K562 (cell line): ENCODE results near the gene COG4. TPM values are rescaled to one million over a fixed set of nuclear protein-coding genes. Genes with fewer than 3 reads are reported as not detected.

Experiments used
- ATAC-seq: fragments of 200-7000 bp; cut with Tn5 transposase; 3 replicates; pipeline ENCODE4 v1.9.1; 2020; ENCODE audit warnings: moderate library complexity
- BruUV-seq: library from RNA; stranded (reverse); fragments of 400-500 nt; replicated peaks from 2 replicates; lab custom pipeline; 2021; lab: Mats Ljungman, UMichigan
- CTCF ChIA-PET: fragments of 300-600 bp; formaldehyde crosslinking; extraction: SDS; loops from one replicate; lab custom pipeline; 2021; ENCODE audit warnings: low intra/inter-chr PET ratio; lab: Yijun Ruan, JAX
- POLR2A ChIA-PET: fragments of 300-600, 350-650 bp; sonication (Branson Sonifier 250); formaldehyde crosslinking; extraction: SDS; loops from one replicate; lab custom pipeline; 2021; ENCODE audit warnings: antibody characterized with exemption, inconsistent platforms; lab: Yijun Ruan, JAX
- DNase-seq, 4 experiments: peaks; one replicate each; pipeline versions ENCODE4 v3.0.0 to v3.0.0-alpha.2; 2011 to 2018; ENCODE audit warnings: low spot score in 3 of 4, mixed read lengths in 3 of 4; ENCODE audit errors: extremely low read depth in 1 of 4
- FAIRE-seq: peaks from 2 replicates; lab custom pipeline; 2011; peaks lifted over from hg19 to GRCh38; lab: Jason Lieb, UNC
- H2AFZ ChIP-seq: 2 replicates; pipeline ENCODE4 v1.6.0; 2011; ENCODE audit warnings: low read depth, low read length, control low read depth, inconsistent platforms
- H3K27ac ChIP-seq: fragments of 200-600 bp; 3 replicates; pipeline ENCODE4 v1.8.0; 2011; ENCODE audit warnings: low read depth, mild to moderate bottlenecking, control low read depth, inconsistent platforms, low read length, moderate library complexity, mixed read lengths; ENCODE audit errors: extremely low read depth
- H3K27me3 ChIP-seq, 2 experiments: fragments of 300-600 bp in 1 of 2; 2 replicates in 1 of 2; 3 replicates in 1 of 2; pipeline versions ENCODE4 v1.6.0 to v1.8.0; 2011; ENCODE audit warnings: inconsistent platforms in 2 of 2, low read length in 2 of 2, mild to moderate bottlenecking in 1 of 2, mixed read lengths in 1 of 2, moderate library complexity in 1 of 2; ENCODE audit not compliant: control insufficient read depth in 2 of 2, insufficient read depth in 2 of 2
- H3K36me3 ChIP-seq: fragments of 300-600 bp; 3 replicates; pipeline ENCODE4 v1.8.0; 2011; ENCODE audit warnings: mild to moderate bottlenecking, low read length, inconsistent platforms; ENCODE audit not compliant: control insufficient read depth, insufficient read depth
- H3K4me1 ChIP-seq, 2 experiments: fragments of 200-600 bp in 1 of 2; replicated peaks in 1 of 2; 2 replicates in 1 of 2; 3 replicates in 1 of 2; pipeline versions ENCODE4 v1.5.1 to v1.8.0; 2011; ENCODE audit warnings: inconsistent platforms in 2 of 2, low read length in 2 of 2, mild to moderate bottlenecking in 1 of 2, mixed read lengths in 1 of 2, moderate library complexity in 1 of 2; ENCODE audit not compliant: control insufficient read depth in 2 of 2, insufficient read depth in 2 of 2
- H3K4me2 ChIP-seq: 2 replicates; pipeline ENCODE4 v1.6.1; 2011; ENCODE audit warnings: low read length, control low read depth, inconsistent platforms, mixed read lengths; ENCODE audit not compliant: insufficient read depth
- H3K4me3 ChIP-seq: fragments of 200-600 bp; sonication (generic), shearing (Covaris generic); 2 replicates; pipeline ENCODE4 v1.5.1; 2016; ENCODE audit warnings: control low read depth, inconsistent platforms
- H3K79me2 ChIP-seq: fragments of 200-600 bp; 3 replicates; pipeline ENCODE4 v1.8.0; 2011; ENCODE audit warnings: low read length, inconsistent platforms; ENCODE audit not compliant: control insufficient read depth, insufficient read depth
- H3K9ac ChIP-seq, 2 experiments: 2 replicates each; pipeline versions ENCODE4 v1.6.0 to v1.6.1; 2011; ENCODE audit warnings: low read depth in 2 of 2, low read length in 2 of 2, control low read depth in 1 of 2, inconsistent platforms in 1 of 2, mild to moderate bottlenecking in 1 of 2, mixed read lengths in 1 of 2; ENCODE audit not compliant: insufficient read depth in 1 of 2
- H3K9me1 ChIP-seq: one replicate; pipeline ENCODE4 v1.6.0; 2011; ENCODE audit warnings: inconsistent platforms, mild to moderate bottlenecking, low read length, moderate library complexity; ENCODE audit not compliant: control insufficient read depth, insufficient read depth
- H3K9me3 ChIP-seq: replicated peaks from 2 replicates; pipeline ENCODE4 v1.5.1; 2011; ENCODE audit warnings: low read depth, low read length, inconsistent platforms; ENCODE audit not compliant: control insufficient read depth, insufficient read depth
- H4K20me1 ChIP-seq: replicated peaks from 2 replicates; pipeline ENCODE4 v1.6.1; 2011; ENCODE audit warnings: low read length, inconsistent platforms, mixed read lengths; ENCODE audit not compliant: control insufficient read depth, insufficient read depth
- NCOA1 ChIP-seq: fragments of 450-650 bp; IDR thresholded peaks from 2 replicates; pipeline ENCODE4 v1.6.1; 2016; ENCODE audit warnings: low read depth
- PHB ChIP-seq: fragments of 250-450 bp; sonication (Bioruptor Pico); IDR thresholded peaks from 2 replicates; pipeline ENCODE4 v1.5.0; 2021
- POU5F1 ChIP-seq: fragments of 150-350 bp; IDR thresholded peaks from 2 replicates; pipeline ENCODE4 v1.6.1; 2014; ENCODE audit warnings: borderline replicate concordance, low read length, low read depth, mild to moderate bottlenecking; ENCODE audit not compliant: partially characterized antibody
- ZNF384 ChIP-seq: IDR thresholded peaks from 2 replicates; pipeline ENCODE4 v1.6.1; 2012; ENCODE audit warnings: low read depth, low read length, improper control_type of control experiment
- WGBS: fragments of 100-300 bp; shearing (Covaris generic); methylation state at CpG from one replicate; pipeline ENCODE4 v1.1.6; 2016; ENCODE audit warnings: low coverage, mixed read lengths; ENCODE audit not compliant: insufficient coverage; ENCODE audit errors: missing lambda C conversion rate; 5-methylcytosine and 5-hydroxymethylcytosine counted together
- in situ Hi-C: fragments of 300-500 bp; cut with MboI; formaldehyde crosslinking; loops from 4 replicates; pipeline ENCODE4 v1.15.0; 2018; ENCODE audit warnings: inconsistent platforms, mixed read lengths
- intact Hi-C: fragments of 100-400 bp; cut with micrococcal nuclease; formaldehyde crosslinking; loops from 2 replicates; pipeline ENCODE4 v1.14.2; 2022
- polyA plus RNA-seq, 8 experiments: library from polyadenylated mRNA; depleted of rRNA in 4 of 8; stranded (reverse) in 5 of 8; unstranded in 3 of 8; fragments of >200 nt; fragmentation: Nextera tagmentation in 2 of 8; fragmentation: Illumina TruSeq in 1 of 8; extraction: Ambion mirVana in 2 of 8; extraction: Trizol in 1 of 8; gene quantifications; 2 replicates each; pipeline versions ENCODE4 v1.2.1 to v1.2.3, GENCODE V29; 2011 to 2014; ENCODE audit warnings: inconsistent platforms in 1 of 8, missing spikeins in 1 of 8
- total RNA-seq, 7 experiments: library from RNA; depleted of rRNA in 6 of 7; stranded (reverse); fragments of >200 nt in 6 of 7; fragmentation: Illumina TruSeq in 2 of 7; extraction: Trizol in 2 of 7; gene quantifications; 2 replicates each; pipeline versions ENCODE4 v1.2.1 to v1.2.3, GENCODE V29; 2011 to 2021; ENCODE audit warnings: low replicate concordance in 1 of 7
- TF ChIP-seq, protein P1 (sequence below): fragments of 450-650 bp; formaldehyde crosslinking; IDR thresholded peaks from 2 replicates; pipeline ENCODE4 v1.4.0; 2022; ENCODE audit warnings: missing genetic modification characterization
- TF ChIP-seq, protein P2 (sequence below): fragments of 450-650 bp; conservative IDR thresholded peaks from 2 replicates; pipeline ENCODE4 v1.6.1; 2016; ENCODE audit warnings: missing genetic modification characterization, low read depth, mild to moderate bottlenecking, missing compliant biosample characterization, moderate library complexity

COG4 gene
- total and polyA plus RNA-seq, 9 of the 15 experiments (the other 6 are each of a cell fraction or from before 2014, with no cell fraction given), result 13.7 to 73.9 (median 44.2) TPM

DNA sequence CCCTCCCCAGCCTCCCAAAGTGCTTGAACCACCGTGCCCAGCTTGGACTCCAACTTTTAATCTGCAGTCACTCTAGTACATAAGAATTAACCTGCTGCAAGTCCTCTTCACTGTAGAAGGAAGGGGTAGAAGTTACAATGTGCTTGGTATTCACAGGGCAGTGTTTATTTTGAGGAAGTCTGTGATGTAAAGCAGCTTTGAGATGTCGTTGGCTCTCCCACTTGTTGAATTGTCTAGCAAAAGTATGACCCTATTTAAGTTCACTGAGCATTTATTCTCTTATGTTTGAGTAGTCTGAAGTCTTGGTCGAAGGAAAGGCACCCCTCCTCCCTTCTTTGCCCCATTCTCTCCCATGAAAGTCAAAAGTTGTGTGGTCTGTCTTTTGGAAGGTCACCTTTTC is 28.4 kb upstream of the COG4 start:
- peaks cover 27% of the 10 kb centered on the region for H4K20me1 ChIP-seq
- H3K27me3 ChIP-seq, result no peaks in the 10 kb centered on the region
- TF ChIP-seq, protein P1, sequence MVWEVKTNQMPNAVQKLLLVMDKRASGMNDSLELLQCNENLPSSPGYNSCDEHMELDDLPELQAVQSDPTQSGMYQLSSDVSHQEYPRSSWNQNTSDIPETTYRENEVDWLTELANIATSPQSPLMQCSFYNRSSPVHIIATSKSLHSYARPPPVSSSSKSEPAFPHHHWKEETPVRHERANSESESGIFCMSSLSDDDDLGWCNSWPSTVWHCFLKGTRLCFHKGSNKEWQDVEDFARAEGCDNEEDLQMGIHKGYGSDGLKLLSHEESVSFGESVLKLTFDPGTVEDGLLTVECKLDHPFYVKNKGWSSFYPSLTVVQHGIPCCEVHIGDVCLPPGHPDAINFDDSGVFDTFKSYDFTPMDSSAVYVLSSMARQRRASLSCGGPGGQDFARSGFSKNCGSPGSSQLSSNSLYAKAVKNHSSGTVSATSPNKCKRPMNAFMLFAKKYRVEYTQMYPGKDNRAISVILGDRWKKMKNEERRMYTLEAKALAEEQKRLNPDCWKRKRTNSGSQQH (CRISPR knock-in tag), result no peak
- TF ChIP-seq NCOA1 (no peak), PHB (CRISPR knock-in tag) (no peak), ZNF384 (no peak), POU5F1 (no peak)
- TF ChIP-seq, protein P2, sequence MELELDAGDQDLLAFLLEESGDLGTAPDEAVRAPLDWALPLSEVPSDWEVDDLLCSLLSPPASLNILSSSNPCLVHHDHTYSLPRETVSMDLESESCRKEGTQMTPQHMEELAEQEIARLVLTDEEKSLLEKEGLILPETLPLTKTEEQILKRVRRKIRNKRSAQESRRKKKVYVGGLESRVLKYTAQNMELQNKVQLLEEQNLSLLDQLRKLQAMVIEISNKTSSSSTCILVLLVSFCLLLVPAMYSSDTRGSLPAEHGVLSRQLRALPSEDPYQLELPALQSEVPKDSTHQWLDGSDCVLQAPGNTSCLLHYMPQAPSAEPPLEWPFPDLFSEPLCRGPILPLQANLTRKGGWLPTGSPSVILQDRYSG, result no peak
- no peak overlapping the region for H3K27ac ChIP-seq
- no TSS peak for BruUV-seq
- no peak overlapping the region for H2AFZ ChIP-seq
- FAIRE-seq (no peak), DNase-seq (no peak), ATAC-seq (no peak)
- no peak overlapping the region for H3K4me3 ChIP-seq
- POLR2A ChIA-PET, result interaction anchor here (0.9 to 1.9 kb wide), 6 partner anchors 10 to 27 kb away, joined by 3 to 7 read pairs (median 4); no protein-coding TSS in a partner anchor
- peaks cover 98% of the 10 kb centered on the region for H3K36me3 ChIP-seq
- intact Hi-C loops, result no loop called here
- no peak overlapping the region for H3K9ac ChIP-seq
- CTCF ChIA-PET, result no interaction called here
- H3K79me2 ChIP-seq, result peaks cover 73% of the 10 kb centered on the region
- no peaks in the 10 kb centered on the region for H3K9me1 ChIP-seq
- in situ Hi-C loops, result no loop called here
- H3K4me1 ChIP-seq, result no peaks in the 10 kb centered on the region
- no peak overlapping the region for H3K4me2 ChIP-seq
- 65% methylated on average over 3 of the region's 3 CpGs for WGBS
- H3K9me3 ChIP-seq, result no peaks in the 10 kb centered on the region
